KMS-11 (cell line): ENCODE results near the gene MRPS18A.

Experiments used
- H2AFZ ChIP-seq: fragments of 200-600 bp; sonication (generic); 2 replicates; pipeline ENCODE4 v1.6.1; 2016; ENCODE audit warnings: antibody characterized with exemption, mixed run types, low read depth
- H3K27ac ChIP-seq: fragments of 200-600 bp; sonication (generic); 2 replicates; pipeline ENCODE4 v1.6.1; 2016; ENCODE audit warnings: mild to moderate bottlenecking, mixed run types
- H3K27me3 ChIP-seq: fragments of 200-600 bp; sonication (generic); 2 replicates; pipeline ENCODE4 v1.6.1; 2017; ENCODE audit warnings: mild to moderate bottlenecking, low read depth, mixed run types, moderate library complexity; ENCODE audit not compliant: insufficient read depth
- H3K36me3 ChIP-seq: fragments of 200-600 bp; sonication (generic); 2 replicates; pipeline ENCODE4 v1.6.1; 2017; ENCODE audit warnings: mild to moderate bottlenecking, mixed run types; ENCODE audit not compliant: insufficient read depth
- H3K4me1 ChIP-seq: fragments of 200-600 bp; sonication (generic); 2 replicates; pipeline ENCODE4 v1.6.1; 2016; ENCODE audit warnings: mild to moderate bottlenecking, low read depth, mixed run types; ENCODE audit not compliant: poor library complexity, severe bottlenecking
- H3K4me2 ChIP-seq: fragments of 200-600 bp; sonication (generic); 2 replicates; pipeline ENCODE4 v1.7.0; 2016; ENCODE audit warnings: mild to moderate bottlenecking, mixed run types
- H3K4me3 ChIP-seq: fragments of 200-600 bp; sonication (generic); IDR thresholded peaks from 2 replicates; pipeline ENCODE4 v1.6.1; 2017; ENCODE audit warnings: low read depth, low read length, mixed read lengths; ENCODE audit not compliant: insufficient read depth
- H3K79me2 ChIP-seq: fragments of 200-600 bp; sonication (generic); 2 replicates; pipeline ENCODE4 v1.6.1; 2016; ENCODE audit warnings: low read depth, mixed run types; ENCODE audit not compliant: insufficient read depth
- H3K9ac ChIP-seq: fragments of 200-600 bp; sonication (generic); 2 replicates; pipeline ENCODE4 v1.6.1; 2016; ENCODE audit warnings: mild to moderate bottlenecking, mixed run types
- H4K20me1 ChIP-seq: fragments of 200-600 bp; sonication (generic); 2 replicates; pipeline ENCODE4 v1.6.1; 2016; ENCODE audit warnings: mild to moderate bottlenecking, mixed run types; ENCODE audit not compliant: insufficient read depth
- TF ChIP-seq, protein P1 (sequence below): fragments of 200-600 bp; sonication (generic); conservative IDR thresholded peaks from 2 replicates; pipeline ENCODE4 v1.6.1; 2017; ENCODE audit warnings: low read depth, mild to moderate bottlenecking, antibody characterized with exemption, low read length, moderate library complexity, mixed read lengths

MRPS18A gene

DNA sequence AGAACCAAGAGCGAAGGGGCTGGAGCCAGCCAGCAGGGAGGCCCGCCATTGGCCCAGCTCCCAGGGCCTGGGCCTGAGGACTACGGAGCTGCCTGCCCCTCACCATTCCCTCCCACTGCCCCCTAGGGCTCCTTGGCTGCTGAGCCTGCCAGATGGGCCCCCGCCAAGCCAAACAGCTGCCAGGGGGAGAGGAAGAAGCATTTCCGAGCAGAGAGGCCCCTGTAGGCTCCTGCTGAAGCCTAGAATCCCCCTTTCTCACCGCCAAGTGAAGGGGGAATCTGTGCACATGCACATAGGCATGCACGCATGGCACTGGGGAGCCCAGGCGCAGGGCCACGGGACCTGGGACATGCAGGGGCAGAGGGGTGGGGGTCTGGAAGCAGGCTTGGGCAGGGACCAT lies 28.5 kb upstream of the MRPS18A start:
- Histone ChIP-seq H3K79me2 (no peaks in the 10 kb centered on the region), H3K4me3 (no peak overlapping the region), H3K27ac (peak overlapping the region; percentile 73), H3K4me1 (peaks cover 43% of the 10 kb centered on the region), H2AFZ (no peak overlapping the region), H3K9ac (peak overlapping the region; percentile 32; the same call in 1 of the 2 replicates), H3K36me3 (no peaks in the 10 kb centered on the region), H3K27me3 (no peaks in the 10 kb centered on the region), H3K4me2 (peak overlapping the region; percentile 81), H4K20me1 (no peaks in the 10 kb centered on the region)
- TF ChIP-seq, protein P1, sequence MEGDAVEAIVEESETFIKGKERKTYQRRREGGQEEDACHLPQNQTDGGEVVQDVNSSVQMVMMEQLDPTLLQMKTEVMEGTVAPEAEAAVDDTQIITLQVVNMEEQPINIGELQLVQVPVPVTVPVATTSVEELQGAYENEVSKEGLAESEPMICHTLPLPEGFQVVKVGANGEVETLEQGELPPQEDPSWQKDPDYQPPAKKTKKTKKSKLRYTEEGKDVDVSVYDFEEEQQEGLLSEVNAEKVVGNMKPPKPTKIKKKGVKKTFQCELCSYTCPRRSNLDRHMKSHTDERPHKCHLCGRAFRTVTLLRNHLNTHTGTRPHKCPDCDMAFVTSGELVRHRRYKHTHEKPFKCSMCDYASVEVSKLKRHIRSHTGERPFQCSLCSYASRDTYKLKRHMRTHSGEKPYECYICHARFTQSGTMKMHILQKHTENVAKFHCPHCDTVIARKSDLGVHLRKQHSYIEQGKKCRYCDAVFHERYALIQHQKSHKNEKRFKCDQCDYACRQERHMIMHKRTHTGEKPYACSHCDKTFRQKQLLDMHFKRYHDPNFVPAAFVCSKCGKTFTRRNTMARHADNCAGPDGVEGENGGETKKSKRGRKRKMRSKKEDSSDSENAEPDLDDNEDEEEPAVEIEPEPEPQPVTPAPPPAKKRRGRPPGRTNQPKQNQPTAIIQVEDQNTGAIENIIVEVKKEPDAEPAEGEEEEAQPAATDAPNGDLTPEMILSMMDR, result no peak

DNA sequence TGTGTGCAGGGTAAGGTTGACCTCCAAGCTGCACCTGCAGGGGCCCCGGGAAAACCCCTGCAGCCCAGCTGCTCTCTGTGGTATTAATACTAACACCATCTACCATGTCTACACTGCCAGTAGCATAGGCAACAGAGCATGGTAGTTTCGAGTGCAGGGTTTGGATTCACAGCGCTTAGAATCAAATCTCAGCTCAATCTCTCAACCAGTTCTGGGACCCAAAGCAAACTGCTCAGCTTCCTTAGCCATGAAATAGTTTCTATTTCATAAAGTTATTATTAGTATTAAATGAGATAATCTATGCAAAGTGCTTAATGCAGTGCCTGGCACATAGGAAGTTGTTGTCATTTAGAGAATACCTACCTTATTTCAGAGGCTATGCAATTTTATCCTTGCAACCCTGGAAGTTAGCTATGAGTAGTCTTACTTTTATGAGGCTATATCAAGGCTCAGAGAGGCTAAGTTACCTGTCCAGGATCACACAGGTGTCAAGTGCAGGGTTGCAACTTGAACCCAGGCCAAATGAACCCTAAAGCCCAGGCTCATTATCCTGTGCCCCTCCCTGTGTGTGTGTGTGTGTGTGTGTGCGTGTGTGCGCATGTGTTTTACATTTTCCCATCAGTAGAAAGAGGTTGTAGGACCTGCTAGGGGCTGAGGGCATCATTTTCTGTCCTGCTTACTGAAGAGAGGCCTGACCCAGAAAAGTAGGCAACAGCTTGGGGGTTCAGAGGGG lies 27.6 kb upstream of the MRPS18A start:
- Histone ChIP-seq H3K4me3 (no peak overlapping the region), H3K4me2 (peak overlapping the region; percentile 81)

DNA sequence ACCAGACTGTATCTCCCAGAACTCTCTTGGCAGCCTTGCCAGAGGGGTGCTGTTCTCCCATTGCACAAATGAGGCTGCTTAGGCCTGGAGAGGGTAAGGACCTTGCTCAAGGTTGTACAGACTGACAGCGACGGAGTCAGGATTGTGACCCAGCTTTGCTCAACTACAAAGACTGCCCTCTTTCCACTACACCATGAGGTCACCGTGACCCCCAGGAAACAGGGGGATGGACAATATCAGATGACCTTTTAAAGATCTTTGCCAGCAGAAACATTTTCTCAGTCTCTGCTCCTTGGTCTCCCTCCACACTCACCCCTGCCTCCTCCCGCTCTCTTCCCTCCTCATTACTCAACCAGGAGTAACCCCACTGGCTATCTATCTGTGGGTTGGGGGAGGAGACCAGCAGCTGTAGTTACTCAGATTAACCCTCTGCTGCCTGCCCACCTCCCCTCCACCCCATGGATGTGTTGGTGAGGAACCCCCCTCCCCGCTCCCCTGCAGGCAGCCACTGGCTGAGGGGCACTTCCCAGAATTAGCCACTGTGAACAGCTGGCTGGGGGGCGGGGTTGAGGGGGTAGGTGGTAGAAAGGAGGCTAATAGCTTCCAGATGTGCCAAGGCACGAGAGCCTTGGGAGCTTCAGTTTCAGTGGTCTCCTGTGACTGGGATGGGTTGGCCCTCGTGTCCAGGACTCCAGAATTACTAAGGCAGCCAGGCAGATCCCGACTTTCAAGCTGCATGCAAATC lies 26.9 kb upstream of the MRPS18A start:
- H3K79me2 ChIP-seq, result no peaks in the 10 kb centered on the region
- H2AFZ ChIP-seq, result peak overlapping the region; percentile 25; the same call in 1 of the 2 replicates
- H3K4me1 ChIP-seq, result peaks cover 52% of the 10 kb centered on the region
- no peaks in the 10 kb centered on the region for H3K27me3 ChIP-seq
- peak overlapping the region; percentile 73 for H3K27ac ChIP-seq
- TF ChIP-seq, protein P1, result no peak
- peak overlapping the region; percentile 37; the same call in 1 of the 2 replicates for H3K9ac ChIP-seq
- no peaks in the 10 kb centered on the region for H4K20me1 ChIP-seq
- H3K36me3 ChIP-seq, result no peaks in the 10 kb centered on the region
- peak overlapping the region; percentile 81 for H3K4me2 ChIP-seq
- H3K4me3 ChIP-seq, result no peak overlapping the region

More for the DNA sequence above, 27.6 kb upstream of the MRPS18A start:
- Histone ChIP-seq H3K9ac (peak overlapping the region; percentile 32), H3K4me1 (peaks cover 44% of the 10 kb centered on the region), H3K36me3 (no peaks in the 10 kb centered on the region), H3K79me2 (no peaks in the 10 kb centered on the region), H3K27ac (peak overlapping the region; percentile 73), H3K27me3 (no peaks in the 10 kb centered on the region), H2AFZ (no peak overlapping the region), H4K20me1 (no peaks in the 10 kb centered on the region)
- TF ChIP-seq, protein P1, result no peak

DNA sequence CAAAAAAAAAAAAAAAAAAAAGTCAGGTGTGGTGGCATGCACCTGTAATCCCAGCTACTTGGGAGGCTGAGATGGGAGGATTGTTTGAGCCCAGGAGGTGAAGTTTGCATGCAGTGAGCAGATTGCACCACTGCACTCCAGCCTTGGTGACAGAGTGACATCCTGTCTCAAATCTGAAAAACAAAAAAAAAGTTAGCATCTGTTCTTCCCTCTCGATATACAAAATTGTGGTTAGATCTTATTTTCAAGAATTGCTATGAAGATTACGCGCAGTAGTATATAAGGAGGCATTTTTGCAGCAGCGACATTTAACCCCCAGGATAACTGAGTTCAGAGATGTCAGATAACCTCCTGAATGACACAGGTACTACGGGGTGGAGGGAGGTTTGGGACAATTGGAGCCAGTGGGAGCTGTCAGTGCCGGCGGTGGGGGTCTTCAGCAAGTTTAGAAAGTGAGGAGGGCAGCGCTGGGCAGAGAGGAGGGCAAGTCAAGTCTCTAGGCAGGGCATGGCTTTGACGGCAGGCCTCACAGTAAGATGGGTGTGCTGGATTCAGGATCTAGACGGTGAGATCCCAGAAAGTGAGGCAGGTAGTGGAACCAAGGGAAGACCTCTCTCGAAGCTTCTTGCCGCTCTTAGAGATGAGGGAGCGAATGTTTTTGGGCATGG lies 26.2 kb upstream of the MRPS18A start:
- no peaks in the 10 kb centered on the region for H3K27me3 ChIP-seq
- peak overlapping the region; percentile 20; the same call in 1 of the 2 replicates for H3K4me2 ChIP-seq
- no peaks in the 10 kb centered on the region for H4K20me1 ChIP-seq
- no peak overlapping the region for H3K9ac ChIP-seq
- H2AFZ ChIP-seq, result no peak overlapping the region
- H3K27ac ChIP-seq, result peak overlapping the region; percentile 73
- H3K36me3 ChIP-seq, result no peaks in the 10 kb centered on the region
- TF ChIP-seq, protein P1, result no peak
- H3K4me1 ChIP-seq, result peaks cover 59% of the 10 kb centered on the region
- no peak overlapping the region for H3K4me3 ChIP-seq
- H3K79me2 ChIP-seq, result no peaks in the 10 kb centered on the region
